ENCODE measurements around the gene UBE2E2. TPM values are rescaled to one million over a fixed set of nuclear protein-coding genes. Genes with fewer than 3 reads are reported as not detected.

The UBE2E2 gene
- total RNA-seq, 3 donors from 2014 or later (not counting 1 experiment from before 2014, with no cell fraction given): 4.8 to 6.1 (median 5.3) TPM

- no peak overlapping the region for H3K4me3 Mint-ChIP-seq
- no peak overlapping the region for H3K4me3 ChIP-seq (ENCODE audit: low read length)
These were observed 98.7 kb downstream of the UBE2E2 start for GRCh38 chr3:23301819-23302218.

DNA sequence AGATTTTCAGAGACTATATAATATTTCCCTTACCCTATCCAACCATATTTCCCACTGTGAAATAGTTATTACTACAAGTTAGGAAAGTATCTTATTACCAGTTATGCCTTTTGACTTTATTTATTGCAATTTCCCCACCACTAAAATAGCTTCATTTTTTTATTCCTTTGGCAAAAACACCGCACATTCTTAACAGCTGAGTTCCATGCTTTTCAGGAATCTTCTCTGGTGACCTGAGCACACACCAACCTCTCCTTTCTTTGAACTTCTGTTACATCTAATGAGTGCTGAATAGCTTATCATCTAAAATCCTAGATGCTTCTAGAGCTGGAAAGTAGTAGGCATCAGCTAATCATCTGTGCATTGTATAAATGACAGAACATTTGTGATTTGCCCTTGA, 99.1 kb downstream of the UBE2E2 start:
- ATAC-seq: no peak
- no peaks in the 10 kb centered on the region for H3K4me1 Mint-ChIP-seq
- no peaks in the 10 kb centered on the region for H3K4me1 ChIP-seq (ENCODE audit: control insufficient read depth, insufficient read depth, low read length)
- intact Hi-C loops (cut with micrococcal nuclease): no loop called here
- H3K9me3 ChIP-seq (ENCODE audit: control insufficient read depth, insufficient read depth, low read length): no peaks in the 10 kb centered on the region
- H3K27ac ChIP-seq (ENCODE audit: low read length): no peak overlapping the region
- H3K9me3 Mint-ChIP-seq: peaks cover 0 to 4% of the 10 kb centered on the region in 2 donors
- H3K36me3 ChIP-seq (ENCODE audit: control insufficient read depth, insufficient read depth, low read length): no peaks in the 10 kb centered on the region
- 100% methylated on average over 1 of the region's 1 CpG for WGBS (ENCODE audit: insufficient coverage)
- H3K27me3 Mint-ChIP-seq (ENCODE audit: low read depth in 2 of 2): peaks cover 0 to 4% of the 10 kb centered on the region in 2 donors
- no peaks in the 10 kb centered on the region for H3K27me3 ChIP-seq (ENCODE audit: control insufficient read depth, insufficient read depth, low read length)
- H3K36me3 Mint-ChIP-seq: no peaks in the 10 kb centered on the region
- TF ChIP-seq, protein P1, sequence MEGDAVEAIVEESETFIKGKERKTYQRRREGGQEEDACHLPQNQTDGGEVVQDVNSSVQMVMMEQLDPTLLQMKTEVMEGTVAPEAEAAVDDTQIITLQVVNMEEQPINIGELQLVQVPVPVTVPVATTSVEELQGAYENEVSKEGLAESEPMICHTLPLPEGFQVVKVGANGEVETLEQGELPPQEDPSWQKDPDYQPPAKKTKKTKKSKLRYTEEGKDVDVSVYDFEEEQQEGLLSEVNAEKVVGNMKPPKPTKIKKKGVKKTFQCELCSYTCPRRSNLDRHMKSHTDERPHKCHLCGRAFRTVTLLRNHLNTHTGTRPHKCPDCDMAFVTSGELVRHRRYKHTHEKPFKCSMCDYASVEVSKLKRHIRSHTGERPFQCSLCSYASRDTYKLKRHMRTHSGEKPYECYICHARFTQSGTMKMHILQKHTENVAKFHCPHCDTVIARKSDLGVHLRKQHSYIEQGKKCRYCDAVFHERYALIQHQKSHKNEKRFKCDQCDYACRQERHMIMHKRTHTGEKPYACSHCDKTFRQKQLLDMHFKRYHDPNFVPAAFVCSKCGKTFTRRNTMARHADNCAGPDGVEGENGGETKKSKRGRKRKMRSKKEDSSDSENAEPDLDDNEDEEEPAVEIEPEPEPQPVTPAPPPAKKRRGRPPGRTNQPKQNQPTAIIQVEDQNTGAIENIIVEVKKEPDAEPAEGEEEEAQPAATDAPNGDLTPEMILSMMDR (IDR thresholded peaks at IDR 0.05): no peak
- no peak for DNase-seq
- no peak overlapping the region for H3K27ac Mint-ChIP-seq
- H3K4me3 ChIP-seq (ENCODE audit: low read length): no peak overlapping the region
- H3K4me3 Mint-ChIP-seq: no peak overlapping the region

More at GRCh38 chr3:23301819-23302218, 98.7 kb downstream of the UBE2E2 start:
- peaks cover 0 to 4% of the 10 kb centered on the region in 2 donors for H3K9me3 Mint-ChIP-seq
- no peak overlapping the region for H3K27ac Mint-ChIP-seq
- H3K27me3 Mint-ChIP-seq (ENCODE audit: low read depth in 2 of 2): peaks cover 0 to 4% of the 10 kb centered on the region in 2 donors
- no peaks in the 10 kb centered on the region for H3K9me3 ChIP-seq (ENCODE audit: control insufficient read depth, insufficient read depth, low read length)
- H3K27me3 ChIP-seq (ENCODE audit: control insufficient read depth, insufficient read depth, low read length): no peaks in the 10 kb centered on the region
- no peak for ATAC-seq
- no peaks in the 10 kb centered on the region for H3K4me1 ChIP-seq (ENCODE audit: control insufficient read depth, insufficient read depth, low read length)
- TF ChIP-seq, protein P1 (IDR thresholded peaks at IDR 0.05): no peak
- intact Hi-C loops (cut with micrococcal nuclease): no loop called here
- no peaks in the 10 kb centered on the region for H3K36me3 Mint-ChIP-seq
- no peaks in the 10 kb centered on the region for H3K36me3 ChIP-seq (ENCODE audit: control insufficient read depth, insufficient read depth, low read length)
- DNase-seq: no peak
- H3K27ac ChIP-seq (ENCODE audit: low read length): no peak overlapping the region
- 95% methylated on average over 5 of the region's 5 CpGs for WGBS (ENCODE audit: insufficient coverage)
- no peaks in the 10 kb centered on the region for H3K4me1 Mint-ChIP-seq

DNA sequence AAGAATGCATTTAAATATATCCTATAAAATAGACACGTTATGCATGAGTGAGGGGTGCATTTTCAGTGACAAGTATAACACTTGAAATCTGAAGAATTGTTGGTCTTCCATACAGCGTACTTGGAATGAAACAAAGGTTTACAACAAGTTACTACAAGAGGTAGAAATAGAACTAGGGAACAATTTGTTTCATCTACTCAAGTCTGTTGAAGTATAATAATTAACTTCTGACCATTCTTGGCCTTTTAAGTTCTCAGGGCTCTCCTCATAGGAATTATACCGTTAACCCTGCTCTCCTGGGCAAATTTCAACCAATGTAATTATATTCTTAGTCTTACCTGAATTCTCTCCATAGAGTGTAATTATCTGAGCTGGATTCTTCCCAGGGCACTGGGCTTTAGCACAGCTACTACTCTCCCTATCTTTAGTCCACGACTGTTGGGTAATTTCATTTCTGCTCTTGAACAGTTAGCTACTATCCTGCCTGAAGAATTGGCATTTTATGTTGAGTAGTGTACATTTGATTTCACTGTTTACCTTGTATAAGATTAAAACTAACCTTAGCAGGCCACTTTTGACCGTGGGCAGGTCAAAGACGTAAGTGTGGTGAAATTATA, 100.6 kb downstream of the UBE2E2 start:
- no peak for DNase-seq
- Mint-ChIP-seq H3K9me3 (peaks cover 0 to 4% of the 10 kb centered on the region in 2 donors), H3K36me3 (no peaks in the 10 kb centered on the region), H3K4me1 (no peaks in the 10 kb centered on the region), H3K27ac (no peak overlapping the region), H3K27me3 (ENCODE audit: low read depth in 2 of 2) (peaks cover 0 to 4% of the 10 kb centered on the region in 2 donors), H3K4me3 (no peak overlapping the region)
- TF ChIP-seq, protein P1 (IDR thresholded peaks at IDR 0.05): no peak
- Histone ChIP-seq H3K36me3 (ENCODE audit: control insufficient read depth, insufficient read depth, low read length) (no peaks in the 10 kb centered on the region), H3K27me3 (ENCODE audit: control insufficient read depth, insufficient read depth, low read length) (no peaks in the 10 kb centered on the region), H3K27ac (ENCODE audit: low read length) (no peak overlapping the region), H3K4me1 (ENCODE audit: control insufficient read depth, insufficient read depth, low read length) (no peaks in the 10 kb centered on the region), H3K4me3 (ENCODE audit: low read length) (no peak overlapping the region), H3K9me3 (ENCODE audit: control insufficient read depth, insufficient read depth, low read length) (no peaks in the 10 kb centered on the region)
- intact Hi-C loops (cut with micrococcal nuclease): no loop called here
- 91% methylated on average over 4 of the region's 6 CpGs for WGBS (ENCODE audit: insufficient coverage)
- ATAC-seq: no peak

GRCh38 chr3:23304424-23304823, 101.3 kb downstream of the UBE2E2 start:
- DNase-seq (no peak), ATAC-seq (no peak)
- intact Hi-C loops (cut with micrococcal nuclease): no loop called here

More at GRCh38 chr3:23304424-23304823, 101.3 kb downstream of the UBE2E2 start:
- Histone ChIP-seq H3K4me3 (ENCODE audit: low read length) (no peak overlapping the region), H3K9me3 (ENCODE audit: control insufficient read depth, insufficient read depth, low read length) (no peaks in the 10 kb centered on the region), H3K4me1 (ENCODE audit: control insufficient read depth, insufficient read depth, low read length) (no peaks in the 10 kb centered on the region), H3K27me3 (ENCODE audit: control insufficient read depth, insufficient read depth, low read length) (no peaks in the 10 kb centered on the region), H3K36me3 (ENCODE audit: control insufficient read depth, insufficient read depth, low read length) (no peaks in the 10 kb centered on the region), H3K27ac (ENCODE audit: low read length) (no peak overlapping the region)
- H3K4me1 Mint-ChIP-seq: no peaks in the 10 kb centered on the region
- peaks cover 0 to 4% of the 10 kb centered on the region in 2 donors for H3K27me3 Mint-ChIP-seq (ENCODE audit: low read depth in 2 of 2)
- no CpG with 5 or more reads among the region's 1 CpG for WGBS (ENCODE audit: insufficient coverage)
- H3K4me3 Mint-ChIP-seq: no peak overlapping the region
- H3K36me3 Mint-ChIP-seq: no peaks in the 10 kb centered on the region
- H3K9me3 Mint-ChIP-seq: peaks cover 0 to 2% of the 10 kb centered on the region in 2 donors
- H3K27ac Mint-ChIP-seq: no peak overlapping the region
- TF ChIP-seq, protein P1 (IDR thresholded peaks at IDR 0.05): no peak

Data from natural killer cell (primary cell).